Sigmoid colon (tissue), 7 donors: ENCODE data around the gene TAP1. TPM values are rescaled to one million over a fixed set of nuclear protein-coding genes. Genes with fewer than 3 reads are reported as not detected.
A peak's percentile ranks its signal among the peaks of the same experiment; 100 is the strongest.

Source experiments
- DNase-seq: peaks from one replicate; pipeline ENCODE4 v3.0.0-alpha.2; 2019
- H3K27ac ChIP-seq, 4 donors: fragments of 200-600 bp; sonication (generic); one replicate each; pipeline ENCODE4 v1.5.1; 2016 to 2019; ENCODE audit warnings: mild to moderate bottlenecking in 1 of 4
- H3K27me3 ChIP-seq, 3 donors: fragments of 200-600 bp; sonication (generic); one replicate each; pipeline ENCODE4 v1.5.1; 2019; ENCODE audit warnings: mild to moderate bottlenecking in 1 of 3
- H3K36me3 ChIP-seq, 4 donors: fragments of 200-600 bp; sonication (generic); one replicate each; pipeline ENCODE4 v1.5.1; 2016 to 2019
- H3K4me1 ChIP-seq, 4 donors: fragments of 200-600 bp; sonication (generic); one replicate each; pipeline ENCODE4 v1.5.1; 2017 to 2019
- H3K4me3 ChIP-seq, 4 donors: fragments of 200-600 bp; sonication (generic); one replicate each; pipeline ENCODE4 v1.5.1; 2017 to 2019; ENCODE audit warnings: mild to moderate bottlenecking in 2 of 4, moderate library complexity in 1 of 4
- H3K9me3 ChIP-seq, 4 donors: fragments of 200-600 bp in 3 of 4; sonication (generic) in 3 of 4; one replicate each; pipeline versions ENCODE4 v1.5.1 to v1.6.1; 2013 to 2019
- CTCF ChIP-seq, 4 experiments: fragments of 450-650 bp in 3 of 4; fragments of 200-600 bp in 1 of 4; IDR thresholded peaks; one replicate each; pipeline ENCODE4 v1.5.1; 2016 to 2019; ENCODE audit warnings: antibody characterized with exemption in 4 of 4, mild to moderate bottlenecking in 3 of 4, moderate library complexity in 2 of 4
- EP300 ChIP-seq, 4 donors: sonication (generic); formaldehyde crosslinking; IDR thresholded peaks; one replicate each; pipeline ENCODE4 v1.6.1; 2017; ENCODE audit warnings: antibody characterized with exemption in 4 of 4
- POLR2A ChIP-seq, 2 donors: fragments of 450-650 bp; IDR thresholded peaks; one replicate each; pipeline ENCODE4 v1.6.1; 2016; ENCODE audit warnings: antibody characterized with exemption in 2 of 2, mild to moderate bottlenecking in 2 of 2, moderate library complexity in 2 of 2
- POLR2AphosphoS5 ChIP-seq, 4 donors: sonication (generic); formaldehyde crosslinking; IDR thresholded peaks; one replicate each; pipeline ENCODE4 v1.6.1; 2017; ENCODE audit warnings: antibody characterized with exemption in 4 of 4
- WGBS, 2 donors: extraction: QIAGEN DNeasy Blood & Tissue Kit; methylation state at CpG; one replicate each; pipeline ENCODE4 v1.1.7; 2013; 5-methylcytosine and 5-hydroxymethylcytosine counted together
- intact Hi-C: fragments of 100-400 bp; cut with DNase I; formaldehyde crosslinking; loops from one replicate; pipeline ENCODE4 v1.15.1; 2023
- polyA plus RNA-seq, 3 donors: library from polyadenylated mRNA; stranded (reverse); fragments of 200-250 nt; gene quantifications; one replicate each; pipeline ENCODE4 v1.2.3, GENCODE V29; 2013
- total RNA-seq, 4 donors: library from RNA; depleted of rRNA; stranded (reverse); fragments of >200 nt; gene quantifications; one replicate each; pipeline ENCODE4 v1.1.0, GENCODE V29; 2016
- donor health status: healthy with polysubstance abuse.
- donor health status: Bipolar disorder and iron deficiency.
- donor health status: healthy.

The TAP1 gene
- total and polyA plus RNA-seq, 7 donors, result 11.4 to 211 (median 23.5) TPM

- no peak overlapping the region for H3K27ac ChIP-seq
- no peaks in the 10 kb centered on the region for H3K9me3 ChIP-seq
- no peaks in the 10 kb centered on the region for H3K4me1 ChIP-seq
- no peak for DNase-seq
- no peaks in the 10 kb centered on the region for H3K27me3 ChIP-seq
- intact Hi-C loops, result no loop called here
- no peak for TF ChIP-seq POLR2AphosphoS5 (IDR thresholded peaks at IDR 0.05)
- TF ChIP-seq EP300 (IDR thresholded peaks at IDR 0.05), result no peak
- TF ChIP-seq POLR2A (IDR thresholded peaks at IDR 0.05), result no peak
- no peak for TF ChIP-seq CTCF (IDR thresholded peaks at IDR 0.05)
- H3K36me3 ChIP-seq, result peaks cover 0 to 62% (median 24%) of the 10 kb centered on the region in 4 donors
- 87 to 94% methylated on average over 5 of the region's 5 CpGs for WGBS, 2 donors
- H3K4me3 ChIP-seq, result no peak overlapping the region
These were observed 22.6 kb downstream of the TAP1 start for GRCh38 chr6:32830936-32831335.

GRCh38 chr6:32830017-32830416, 23.5 kb downstream of the TAP1 start:
- intact Hi-C loops, result no loop called here
- DNase-seq, result no peak

GRCh38 chr6:32829495-32829894, 24.0 kb downstream of the TAP1 start:
- H3K4me3 ChIP-seq, result no peak overlapping the region
- TF ChIP-seq CTCF (IDR thresholded peaks at IDR 0.05), result no peak
- no peak for TF ChIP-seq POLR2A (IDR thresholded peaks at IDR 0.05)
- no peak for TF ChIP-seq POLR2AphosphoS5 (IDR thresholded peaks at IDR 0.05)
- no peak for TF ChIP-seq EP300 (IDR thresholded peaks at IDR 0.05)
- intact Hi-C loops, result no loop called here
- no peak overlapping the region for H3K27ac ChIP-seq
- H3K27me3 ChIP-seq, result no peaks in the 10 kb centered on the region
- no peaks in the 10 kb centered on the region for H3K4me1 ChIP-seq
- WGBS, 2 donors, result 79 to 81% methylated on average over 7 of the region's 7 CpGs
- H3K9me3 ChIP-seq, result no peaks in the 10 kb centered on the region
- no peak for DNase-seq
- H3K36me3 ChIP-seq, result peaks cover 0 to 51% (median 24%) of the 10 kb centered on the region in 4 donors

More at GRCh38 chr6:32830017-32830416, 23.5 kb downstream of the TAP1 start:
- Histone ChIP-seq H3K36me3 (peaks cover 0 to 56% (median 24%) of the 10 kb centered on the region in 4 donors), H3K4me1 (no peaks in the 10 kb centered on the region), H3K27me3 (no peaks in the 10 kb centered on the region), H3K27ac (no peak overlapping the region), H3K4me3 (no peak overlapping the region), H3K9me3 (no peaks in the 10 kb centered on the region)
- TF ChIP-seq POLR2AphosphoS5 (IDR thresholded peaks at IDR 0.05), result no peak
- no peak for TF ChIP-seq CTCF (IDR thresholded peaks at IDR 0.05)
- TF ChIP-seq EP300 (IDR thresholded peaks at IDR 0.05), result no peak
- TF ChIP-seq POLR2A (IDR thresholded peaks at IDR 0.05), result no peak
- WGBS, 2 donors, result 99% methylated on average over 5 of the region's 5 CpGs

GRCh38 chr6:32827025-32827424, 26.5 kb downstream of the TAP1 start:
- Histone ChIP-seq H3K27me3 (no peaks in the 10 kb centered on the region), H3K4me1 (no peaks in the 10 kb centered on the region), H3K4me3 (no peak overlapping the region), H3K9me3 (no peaks in the 10 kb centered on the region), H3K36me3 (peaks cover 0 to 39% (median 22%) of the 10 kb centered on the region in 4 donors), H3K27ac (no peak overlapping the region)
- TF ChIP-seq EP300 (IDR thresholded peaks at IDR 0.05) (no peak), POLR2A (IDR thresholded peaks at IDR 0.05) (no peak)
- intact Hi-C loops, result no loop called here
- DNase-seq, result no peak
- 86 to 91% methylated on average over 3 of the region's 3 CpGs for WGBS, 2 donors

- Histone ChIP-seq H3K4me1 (no peaks in the 10 kb centered on the region), H3K27ac (no peak overlapping the region), H3K36me3 (peaks cover 0 to 28% (median 18%) of the 10 kb centered on the region in 4 donors), H3K4me3 (no peak overlapping the region), H3K9me3 (no peaks in the 10 kb centered on the region), H3K27me3 (no peaks in the 10 kb centered on the region)
- intact Hi-C loops, result no loop called here
- 23 to 59% methylated on average over 2 of the region's 2 CpGs for WGBS, 2 donors
- TF ChIP-seq CTCF (IDR thresholded peaks at IDR 0.05), result peak in 1 of 4 experiments; percentile 5
- no peak for TF ChIP-seq POLR2AphosphoS5 (IDR thresholded peaks at IDR 0.05)
- DNase-seq, result no peak
These were observed 27.5 kb downstream of the TAP1 start for GRCh38 chr6:32825966-32826365.
